HPDE6-E6E7 (cell line): Measurements from ENCODE around the gene ARHGEF4.
"Not testable (repeated sequence)": the region's sequence is repeated elsewhere in the genome, so short reads cannot be mapped to it uniquely, and the experiment has no call there.

Experiments used
- DNase-seq: peaks from one replicate; pipeline ENCODE4 v3.0.0; 2011; ENCODE audit warnings: missing footprints; ENCODE audit errors: extremely low spot score

ARHGEF4 gene

DNA sequence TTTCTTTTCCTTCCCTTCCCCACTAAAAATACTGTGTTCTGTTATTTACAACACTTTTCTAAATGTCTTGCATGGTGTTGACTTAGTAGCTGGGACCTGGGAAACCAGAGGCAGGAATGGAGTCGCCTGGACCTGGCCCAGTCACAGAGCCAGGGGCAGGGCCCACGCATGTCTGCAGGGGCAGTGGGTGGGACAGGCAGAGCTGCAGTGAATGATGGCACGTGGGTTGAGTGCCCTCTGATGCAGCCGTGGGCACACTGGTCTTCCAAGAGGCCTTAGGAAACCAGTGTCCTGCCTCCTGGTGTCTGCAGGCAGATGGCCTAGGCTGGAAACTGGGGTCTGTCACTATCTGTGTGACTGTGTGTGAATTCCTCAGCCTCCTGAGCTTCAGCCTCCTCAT lies 46.8 kb downstream of the ARHGEF4 start:
- DNase-seq, result no peak

- no peak for DNase-seq
These were observed 47.3 kb downstream of the ARHGEF4 start for GRCh38 chr2:130884013-130884412.

- DNase-seq, result no peak
These were observed 47.8 kb downstream of the ARHGEF4 start for GRCh38 chr2:130884503-130884902.

DNA sequence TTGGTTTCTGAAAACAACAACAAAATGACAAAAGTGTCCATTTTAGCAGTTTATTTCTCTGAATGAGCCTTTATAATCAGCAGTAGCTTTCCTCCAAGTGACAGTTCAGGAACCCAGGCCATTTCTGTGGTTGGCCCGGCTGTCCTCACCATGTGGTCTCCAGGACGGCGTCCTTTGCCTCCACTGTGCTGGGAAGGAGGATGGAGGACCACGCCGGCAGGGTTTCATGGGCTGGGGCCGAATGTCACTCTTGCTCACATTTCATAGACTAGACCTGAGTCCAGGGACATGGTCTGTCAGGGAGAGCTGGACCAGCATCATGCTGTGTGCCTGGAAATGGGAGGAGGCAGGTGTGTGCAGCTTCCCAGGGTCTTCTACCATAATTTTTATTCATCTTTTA lies 50.9 kb downstream of the ARHGEF4 start:
- no peak for DNase-seq

GRCh38 chr2:130890941-130891669 lies 54.4 kb downstream of the ARHGEF4 start:
- DNase-seq, result no peak

DNA sequence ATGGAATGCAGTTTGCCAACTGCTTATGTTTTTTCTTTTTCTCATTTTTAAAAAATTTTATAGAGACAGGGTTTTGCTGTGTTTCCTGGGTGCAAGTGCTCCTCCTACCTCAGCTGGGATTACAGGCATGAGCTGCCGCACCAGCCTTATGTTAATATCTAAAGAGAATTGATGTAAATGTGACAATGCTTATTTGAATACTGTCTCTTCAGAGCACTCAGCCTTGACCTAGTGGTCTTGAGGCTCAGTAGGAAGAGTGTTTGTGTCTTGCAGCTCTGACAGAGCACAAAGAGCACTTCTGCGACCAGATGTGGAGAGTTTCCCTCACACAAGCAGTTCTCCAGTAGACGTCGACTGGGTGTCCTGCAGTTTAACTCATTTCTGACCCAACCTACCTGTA lies 55.3 kb downstream of the ARHGEF4 start:
- DNase-seq, result no peak

DNA sequence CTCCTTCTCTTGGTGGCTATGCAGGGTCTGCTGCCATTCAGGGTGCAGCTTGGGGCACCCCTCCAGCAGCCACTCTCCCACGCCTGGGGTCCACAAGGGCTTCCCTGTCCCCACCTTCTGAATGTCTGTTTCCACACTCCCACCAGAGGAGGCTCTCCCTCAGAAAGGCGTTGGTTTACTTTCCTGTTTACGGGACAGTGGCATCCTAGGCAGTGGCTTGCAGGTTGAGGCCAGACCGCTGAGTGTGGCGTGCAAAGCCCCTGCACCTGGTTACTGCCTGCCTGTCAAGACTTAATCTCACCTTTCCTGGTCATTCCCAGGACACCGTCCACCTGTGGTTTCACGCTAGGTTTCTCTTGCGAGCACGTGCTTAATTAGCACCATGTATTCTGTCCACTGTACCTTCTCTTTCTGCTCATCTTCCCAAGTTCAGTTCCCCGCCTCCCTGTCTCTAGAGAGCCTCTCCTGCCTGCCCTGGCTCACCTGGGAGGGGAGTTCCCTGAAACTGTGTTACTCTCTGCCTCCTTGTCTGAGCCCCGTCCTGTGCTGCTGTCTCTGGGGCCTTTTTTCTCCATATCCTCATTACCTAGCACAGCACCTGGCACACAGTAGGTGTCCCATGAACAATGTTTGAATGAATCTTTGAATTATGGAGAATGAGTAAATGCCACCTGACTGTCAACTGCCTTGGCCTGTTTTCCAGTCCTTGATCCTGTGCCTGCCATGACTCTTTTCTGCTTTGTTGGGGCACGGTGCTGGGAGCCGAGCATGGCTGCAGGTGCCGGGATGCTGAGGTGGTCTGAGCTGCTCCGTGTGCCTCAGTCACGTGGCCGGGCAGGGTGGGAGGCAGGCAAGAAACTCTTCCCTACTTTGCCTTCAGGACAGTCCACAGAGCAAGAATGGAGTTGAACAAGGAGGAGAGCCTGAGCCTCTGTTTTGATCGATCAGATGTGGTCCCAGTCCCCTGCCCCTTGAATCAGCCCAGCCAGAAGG lies 56.4 kb downstream of the ARHGEF4 start:
- DNase-seq, result no peak

- DNase-seq, result no peak
These were observed 57.7 kb downstream of the ARHGEF4 start for GRCh38 chr2:130894326-130894942.

GRCh38 chr2:130896813-130897212 lies 60.1 kb downstream of the ARHGEF4 start:
- DNase-seq, result no peak

GRCh38 chr2:130898553-130898952 lies 61.8 kb downstream of the ARHGEF4 start:
- no peak for DNase-seq

GRCh38 chr2:130899306-130899705 lies 62.6 kb downstream of the ARHGEF4 start:
- DNase-seq, result no peak

GRCh38 chr2:130901061-130901460 lies 64.3 kb downstream of the ARHGEF4 start:
- DNase-seq, result no peak

GRCh38 chr2:130901626-130902025 lies 64.9 kb downstream of the ARHGEF4 start:
- not testable (repeated sequence) for DNase-seq

GRCh38 chr2:130908832-130909231 lies 72.1 kb downstream of the ARHGEF4 start:
- no peak for DNase-seq

DNA sequence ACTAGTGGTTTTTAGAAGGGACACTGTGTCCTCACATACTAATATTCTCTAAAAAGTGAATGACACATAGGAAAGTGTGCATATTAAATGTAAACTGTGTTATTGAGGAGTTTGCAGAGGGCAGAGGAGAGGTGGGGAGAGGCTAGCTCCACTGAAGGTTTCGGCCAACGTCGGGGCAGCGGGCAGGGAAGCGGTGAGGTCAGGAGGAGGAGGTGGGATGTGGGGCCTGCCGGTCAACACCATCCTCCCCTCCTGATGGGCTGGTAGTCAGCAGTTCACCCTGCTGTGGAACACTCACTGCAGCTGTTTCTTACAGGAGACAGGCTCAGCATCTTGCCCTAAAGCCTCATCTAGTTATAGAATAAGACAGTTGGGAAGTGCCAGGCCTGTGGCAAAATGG lies 74.2 kb downstream of the ARHGEF4 start:
- DNase-seq, result no peak

GRCh38 chr2:130911482-130911881 lies 74.8 kb downstream of the ARHGEF4 start:
- DNase-seq, result no peak

DNA sequence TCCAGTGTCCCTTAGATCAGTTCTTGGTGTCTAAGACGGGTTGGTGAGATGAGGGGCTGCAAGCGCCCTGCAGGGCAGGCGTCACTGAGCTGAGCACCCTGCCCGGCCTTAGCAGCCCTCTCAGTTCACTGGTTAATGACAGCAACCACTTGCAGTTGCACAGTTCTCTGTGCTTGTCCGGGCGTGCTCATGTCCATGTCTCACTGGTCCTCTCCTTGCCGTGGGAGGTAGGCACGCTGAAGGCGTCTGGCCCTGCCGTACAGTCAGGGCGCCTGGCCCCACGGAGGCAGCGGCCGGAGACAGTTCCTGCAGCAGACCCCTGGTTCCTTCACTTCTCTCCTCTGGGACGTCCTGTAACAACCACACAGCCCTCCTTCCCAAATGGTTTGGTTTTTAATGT lies 75.3 kb downstream of the ARHGEF4 start:
- peak; percentile 63 for DNase-seq

DNA sequence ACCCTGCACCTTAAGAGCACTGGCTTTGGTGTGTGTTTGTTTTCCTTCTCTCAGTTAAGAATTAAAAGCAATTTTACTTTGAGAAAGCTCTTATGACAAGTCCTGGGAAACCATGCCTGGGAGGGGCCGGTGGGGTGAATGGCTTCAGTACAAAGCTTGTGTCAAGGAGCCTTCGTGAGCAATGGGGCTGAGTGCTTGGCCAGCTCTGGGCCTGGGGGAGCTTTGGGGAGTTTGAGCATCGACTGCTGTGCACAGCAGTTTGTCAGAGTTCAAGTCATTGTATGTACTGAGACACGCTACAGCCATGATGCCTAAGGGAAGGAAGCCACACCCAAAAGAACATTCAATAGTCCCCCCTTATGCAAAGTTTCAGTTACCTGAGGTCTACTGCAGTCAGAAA lies 75.8 kb downstream of the ARHGEF4 start:
- no peak for DNase-seq

DNA sequence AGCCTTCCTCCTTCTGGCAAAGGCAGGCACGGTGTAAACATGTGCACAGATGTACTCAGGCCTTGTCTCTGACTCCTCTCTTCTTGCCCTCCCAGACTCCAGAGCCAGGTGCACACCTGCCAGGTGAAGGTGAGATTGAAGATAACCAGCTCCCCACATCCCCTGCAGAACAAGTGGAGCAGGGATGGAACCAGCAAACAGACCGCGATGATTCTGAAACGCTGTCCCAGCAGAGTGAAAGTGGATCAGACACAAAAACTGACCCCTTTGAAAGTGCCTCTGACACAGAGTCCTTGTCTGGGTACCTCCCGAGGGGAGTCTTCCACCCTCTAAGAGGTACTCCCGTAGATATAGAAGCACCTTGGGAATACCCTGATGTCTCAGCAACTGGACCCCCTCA lies 77.2 kb downstream of the ARHGEF4 start:
- DNase-seq, result no peak

DNA sequence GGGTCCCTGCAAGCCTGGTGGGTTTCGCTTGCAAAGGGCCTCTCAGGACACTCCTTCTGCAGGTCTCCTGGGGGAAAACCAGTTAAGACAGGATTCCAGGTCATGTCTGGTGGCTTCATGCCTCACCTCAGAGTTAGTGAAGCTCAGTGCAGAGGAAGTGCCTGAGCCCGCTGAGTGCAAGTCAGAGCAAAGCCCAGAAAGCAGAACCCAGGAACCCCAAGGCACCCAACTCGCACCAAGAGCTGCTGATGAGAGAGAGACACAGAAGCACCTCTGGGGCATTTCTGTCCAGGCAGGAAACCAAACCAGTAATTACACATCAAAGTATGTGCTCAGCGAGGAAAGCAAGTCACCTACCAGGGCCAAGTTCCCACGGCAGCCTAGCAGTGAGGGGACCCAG lies 78.4 kb downstream of the ARHGEF4 start:
- DNase-seq, result no peak

DNA sequence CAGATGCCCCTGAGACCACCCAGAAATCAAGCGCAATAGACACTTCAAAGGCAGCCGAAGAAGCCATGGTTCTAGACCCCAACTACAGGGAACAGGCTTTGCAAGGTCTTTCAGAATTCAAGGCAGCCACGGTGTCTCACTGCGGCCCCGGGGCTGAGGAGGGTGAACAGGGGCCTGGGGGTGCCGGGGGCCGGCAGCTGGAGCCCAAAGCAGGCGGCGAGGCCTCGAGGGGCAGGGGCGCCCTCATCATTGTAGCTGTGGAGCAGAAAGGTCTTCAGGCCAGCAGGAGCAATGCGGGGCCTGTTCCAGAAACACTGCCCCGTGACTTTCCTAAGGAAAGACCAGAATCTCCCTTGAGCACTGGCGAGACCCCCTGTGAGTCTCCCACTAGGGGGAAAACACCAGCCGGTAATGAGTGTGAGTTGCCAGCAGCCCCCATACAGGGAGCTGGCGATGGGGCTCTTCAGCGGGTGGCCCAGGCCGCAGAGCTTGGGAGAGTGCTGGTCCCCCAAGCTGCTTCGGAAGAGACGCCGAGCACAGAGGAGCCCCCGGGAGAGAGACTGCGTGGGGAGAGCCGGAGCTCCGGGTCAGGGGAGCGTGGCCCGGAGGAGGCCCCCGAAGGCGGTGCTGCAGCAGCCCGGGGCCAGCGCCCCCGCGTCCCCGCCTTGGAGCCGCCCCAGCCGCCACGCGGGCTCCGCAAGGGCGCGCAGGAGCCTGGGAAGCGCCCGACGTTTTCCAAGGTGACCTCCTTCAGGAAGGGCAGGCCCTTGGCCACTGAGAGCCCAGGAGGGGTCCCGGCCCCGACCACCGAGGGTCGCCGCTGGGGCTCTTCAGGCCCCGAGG lies 79.1 kb downstream of the ARHGEF4 start:
- DNase-seq, result no peak

GRCh38 chr2:130916438-130916705 lies 79.7 kb downstream of the ARHGEF4 start:
- DNase-seq, result no peak
